HL-60/S4 treated with phorbol 12-myristate 13-acetate at 8.2 ng/mL for 4 days and 3 days (cell line): ENCODE measurements around the gene PRM2.

ENCODE experiments used
- in situ Hi-C: fragments of 300-500 bp; cut with MboI; formaldehyde crosslinking; loops from 2 replicates; pipeline ENCODE4 v1.15.0; 2022; ENCODE audit warnings: low sequenced_read_pairs

Gene PRM2

GRCh38 chr16:11233727-11234376 is 42.4 kb downstream of the PRM2 start:
- in situ Hi-C loops, result no loop called here

- in situ Hi-C loops, result no loop called here
Observed at GRCh38 chr16:11232852-11233726, 43.2 kb downstream of the PRM2 start.

GRCh38 chr16:11232302-11232851 is 43.9 kb downstream of the PRM2 start:
- in situ Hi-C loops, result no loop called here

- in situ Hi-C loops, result no loop called here
Observed at GRCh38 chr16:11231367-11231970, 44.8 kb downstream of the PRM2 start.

GRCh38 chr16:11229906-11230305 is 46.4 kb downstream of the PRM2 start:
- in situ Hi-C loops, result no loop called here

- in situ Hi-C loops, result no loop called here
Observed at GRCh38 chr16:11229432-11229831, 46.8 kb downstream of the PRM2 start.

- in situ Hi-C loops, result no loop called here
Observed at GRCh38 chr16:11225677-11226549, 50.4 kb downstream of the PRM2 start.
